Aorta (tissue), 5 donors: Measurements from ENCODE around the gene DOHH. TPM values are rescaled to one million over a fixed set of nuclear protein-coding genes. Genes with fewer than 3 reads are reported as not detected.

Source experiments
- ATAC-seq: fragments of 200-7000 bp; cut with Tn5 transposase; one replicate; pipeline ENCODE4 v1.9.1; 2022; ENCODE audit warnings: moderate library complexity; ENCODE audit not compliant: low FRiP score
- DNase-seq, 2 donors: peaks; one replicate each; pipeline ENCODE4 v3.0.0-alpha.2; 2020
- H3K27ac ChIP-seq, 2 donors: one replicate each; pipeline ENCODE4 v1.5.1; 2013; ENCODE audit warnings: low read length in 2 of 2, mild to moderate bottlenecking in 2 of 2, moderate library complexity in 2 of 2, control low read depth in 1 of 2, inconsistent platforms in 1 of 2, low read depth in 1 of 2
- H3K27me3 ChIP-seq, 2 donors: one replicate each; pipeline ENCODE4 v1.6.1; 2013; ENCODE audit warnings: control low read depth in 1 of 2, low read length in 1 of 2, mild to moderate bottlenecking in 1 of 2, moderate library complexity in 1 of 2; ENCODE audit not compliant: insufficient read depth in 2 of 2, control insufficient read depth in 1 of 2
- H3K36me3 ChIP-seq, 2 donors: one replicate each; pipeline ENCODE4 v1.6.1; 2013; ENCODE audit warnings: control low read depth in 1 of 2, low read length in 1 of 2, mild to moderate bottlenecking in 1 of 2; ENCODE audit not compliant: insufficient read depth in 2 of 2, control insufficient read depth in 1 of 2
- H3K4me1 ChIP-seq, 2 donors: one replicate each; pipeline ENCODE4 v1.6.1; 2013; ENCODE audit warnings: low read length in 2 of 2, control low read depth in 1 of 2, mild to moderate bottlenecking in 1 of 2, moderate library complexity in 1 of 2; ENCODE audit not compliant: insufficient read depth in 2 of 2, control insufficient read depth in 1 of 2
- H3K4me3 ChIP-seq, 2 donors: one replicate each; pipeline ENCODE4 v1.5.1; 2013; ENCODE audit warnings: low read length in 2 of 2, control low read depth in 1 of 2, mild to moderate bottlenecking in 1 of 2
- H3K9me3 ChIP-seq: one replicate; pipeline ENCODE4 v1.6.1; 2013; ENCODE audit warnings: mild to moderate bottlenecking, low read length; ENCODE audit not compliant: control insufficient read depth
- WGBS, 2 donors: extraction: QIAGEN DNeasy Blood & Tissue Kit; methylation state at CpG; one replicate each; pipeline ENCODE4 v1.1.7; 2013; 5-methylcytosine and 5-hydroxymethylcytosine counted together
- intact Hi-C, 2 donors: fragments of 100-400 bp; cut with DNase I; formaldehyde crosslinking; loops; one replicate each; pipeline versions ENCODE4 v1.14.2 to v1.15.0; 2022
- long read RNA-seq, 2 donors: library from polyadenylated mRNA; unstranded; transcript quantifications; one replicate each; pipeline ENCODE4 v2.0.0, GENCODE V29; 2020 to 2021
- polyA plus RNA-seq, 2 donors: library from polyadenylated mRNA; stranded (reverse); fragments of 200-250 nt; gene quantifications; one replicate each; pipeline ENCODE4 v1.2.3, GENCODE V29; 2013
- total RNA-seq, 2 donors: library from RNA; stranded (reverse); fragmentation: NEBNext Ultra II Directional; extraction: Animal tissue kit (Norgen Biotek cat#: 25700); gene quantifications; one replicate each; pipeline ENCODE4 v1.2.1, GENCODE V29; 2021
- donor health status: healthy with polysubstance abuse.
- donor health status: Bipolar disorder and iron deficiency.
- donor health status: DM: no; HTN: no; CAD: no.
- donor health status: DM: no; HTN: no; CAD: no.
- donor health status: DM: yes; HTN: yes; CAD: no.

Gene DOHH, protein sequence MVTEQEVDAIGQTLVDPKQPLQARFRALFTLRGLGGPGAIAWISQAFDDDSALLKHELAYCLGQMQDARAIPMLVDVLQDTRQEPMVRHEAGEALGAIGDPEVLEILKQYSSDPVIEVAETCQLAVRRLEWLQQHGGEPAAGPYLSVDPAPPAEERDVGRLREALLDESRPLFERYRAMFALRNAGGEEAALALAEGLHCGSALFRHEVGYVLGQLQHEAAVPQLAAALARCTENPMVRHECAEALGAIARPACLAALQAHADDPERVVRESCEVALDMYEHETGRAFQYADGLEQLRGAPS
- total RNA-seq: 1 to 10 TPM; 6.1 to 7.9 TPM
- 10 to 100 TPM in 1 of 2 donors, 1 to 10 TPM in 1; 6.9 to 11.5 TPM for polyA plus RNA-seq
- long read RNA-seq, donor 1, transcript DOHH-201 (5 exons, 2,031 nt): major isoform, 305 of 329 reads
- long read RNA-seq, donor 1, partial matches to known transcripts: 16 of 329 reads
- long read RNA-seq, donor 1, other reads (novel, unspliced or antisense): 8 of 329 reads
- long read RNA-seq, donor 2, transcript DOHH-201 (5 exons, 2,031 nt): major isoform, 20 of 21 reads
- long read RNA-seq, donor 2, partial matches to known transcripts: 1 of 21 reads
- long read RNA-seq, donor 2, other reads (novel, unspliced or antisense): 0 of 21 reads

GRCh38 chr19:3500429-3501101 lies at the start of gene DOHH:
Gene DOHH (minus strand): TSS chr19:3500674. CDS start chr19:3496814, 3,860 bp downstream.
- ATAC-seq: peak; percentile 95
- Histone ChIP-seq H3K9me3 (no peaks in the 10 kb centered on the region), H3K36me3 (no peaks in the 10 kb centered on the region), H3K27me3 (no peaks in the 10 kb centered on the region), H3K4me3 (peak within 1 kb of the TSS; percentile 80 to 91), H3K27ac (peak within 1 kb of the TSS in 1 of 2 donors; percentile 95), H3K4me1 (peaks cover 0 to 4% of the 10 kb centered on the region in 2 donors)
- peak; percentile 97 to 98 for DNase-seq
- WGBS, 2 donors: 0 to 1% methylated on average over 52 of the region's 52 CpGs
- intact Hi-C loops: no loop called here

GRCh38 chr19:3549816-3550215 lies 49.3 kb upstream of the DOHH start:
- Histone ChIP-seq H3K4me1 (no peaks in the 10 kb centered on the region), H3K4me3 (no peak overlapping the region), H3K27me3 (no peaks in the 10 kb centered on the region), H3K36me3 (no peaks in the 10 kb centered on the region), H3K27ac (no peak overlapping the region), H3K9me3 (no peaks in the 10 kb centered on the region)
- whole genome bisulfite sequencing, 2 donors: 81 to 86% methylated on average over 10 of the region's 10 CpGs
- ATAC-seq (no peak), DNase-seq (no peak)
- intact Hi-C loops: loop anchor here in 1 of 2 donors (5.0 kb wide), 1 partner anchor 157 kb away; the partner anchor contains the start of gene TJP3

- 72 to 75% methylated on average over 14 of the region's 14 CpGs for WGBS, 2 donors
- Histone ChIP-seq H3K27ac (no peak overlapping the region), H3K4me3 (no peak overlapping the region), H3K9me3 (no peaks in the 10 kb centered on the region), H3K27me3 (no peaks in the 10 kb centered on the region), H3K36me3 (no peaks in the 10 kb centered on the region), H3K4me1 (no peaks in the 10 kb centered on the region)
- DNase-seq (no peak), ATAC-seq (no peak)
- intact Hi-C loops: loop anchor here in 1 of 2 donors (5.0 kb wide), 1 partner anchor 159 kb away; the partner anchor contains the start of gene TJP3
Observed at GRCh38 chr19:3548606-3549005, 48.1 kb upstream of the DOHH start.

- WGBS, 2 donors: 82 to 84% methylated on average over 36 of the region's 36 CpGs
Observed at GRCh38 chr19:3547767-3548282, 47.4 kb upstream of the DOHH start.

GRCh38 chr19:3547301-3547731 lies 46.8 kb upstream of the DOHH start:
- Histone ChIP-seq H3K27me3 (no peaks in the 10 kb centered on the region), H3K36me3 (no peaks in the 10 kb centered on the region), H3K9me3 (no peaks in the 10 kb centered on the region), H3K27ac (no peak overlapping the region), H3K4me3 (no peak overlapping the region), H3K4me1 (no peaks in the 10 kb centered on the region)
- DNase-seq (no peak), ATAC-seq (no peak)
- intact Hi-C loops: loop anchor here in 1 of 2 donors (5.0 kb wide), 1 partner anchor 160 kb away; the partner anchor contains the start of gene TJP3
- WGBS, 2 donors: 85 to 86% methylated on average over 15 of the region's 15 CpGs

More at GRCh38 chr19:3547767-3548282, 47.4 kb upstream of the DOHH start:
- Histone ChIP-seq H3K36me3 (no peaks in the 10 kb centered on the region), H3K27me3 (no peaks in the 10 kb centered on the region), H3K4me1 (no peaks in the 10 kb centered on the region), H3K9me3 (no peaks in the 10 kb centered on the region), H3K4me3 (no peak overlapping the region), H3K27ac (no peak overlapping the region)
- ATAC-seq (no peak), DNase-seq (no peak)
- intact Hi-C loops: loop anchor here in 1 of 2 donors (5.0 kb wide), 1 partner anchor 159 kb away; the partner anchor contains the start of gene TJP3

DNA sequence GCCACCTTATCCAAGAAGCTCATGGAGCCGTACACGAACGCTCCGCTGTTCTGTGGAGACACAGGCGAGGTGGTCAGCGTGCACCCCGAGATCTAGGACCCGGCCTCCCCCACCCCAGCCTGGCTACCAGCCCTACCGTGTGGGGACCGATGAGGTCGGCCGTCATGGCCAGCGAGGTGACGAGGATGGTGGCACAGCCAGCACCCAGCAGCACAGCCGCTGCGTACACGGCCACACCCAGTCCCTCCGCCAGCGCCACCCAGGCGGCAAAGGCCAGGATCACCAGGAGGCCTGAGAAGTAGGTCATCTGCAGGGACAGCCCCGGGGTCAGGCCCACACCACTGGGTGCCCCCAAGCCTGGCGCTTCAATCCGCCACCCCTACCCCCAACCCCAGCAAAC lies 45.6 kb upstream of the DOHH start:
- Histone ChIP-seq H3K27me3 (no peaks in the 10 kb centered on the region), H3K27ac (no peak overlapping the region), H3K4me3 (no peak overlapping the region), H3K36me3 (no peaks in the 10 kb centered on the region), H3K9me3 (no peaks in the 10 kb centered on the region), H3K4me1 (no peaks in the 10 kb centered on the region)
- 90% methylated on average over 23 of the region's 23 CpGs for WGBS, 2 donors
- intact Hi-C loops: loop anchor here in 1 of 2 donors (5.0 kb wide), 1 partner anchor 161 kb away; the partner anchor contains the start of gene TJP3
- no peak for DNase-seq
- peak; percentile 12 for ATAC-seq

DNA sequence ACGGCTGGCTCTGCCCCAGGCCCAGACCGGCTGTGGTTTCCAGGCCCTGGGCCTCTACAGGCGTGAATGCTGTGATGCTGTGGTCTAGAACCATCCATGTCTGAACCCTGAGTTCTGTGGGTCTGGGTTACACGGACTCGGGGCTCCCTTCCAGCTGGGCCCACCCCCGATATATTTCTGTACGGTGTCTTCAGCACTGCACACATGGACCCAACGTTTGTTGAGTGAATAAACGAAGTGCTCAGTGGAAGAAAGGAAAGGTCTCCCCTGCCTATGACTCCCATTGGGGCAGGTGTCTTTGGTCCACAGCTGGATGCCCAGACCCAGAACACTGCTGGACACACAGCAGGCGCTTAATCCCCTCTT lies 45.2 kb upstream of the DOHH start:
- no peaks in the 10 kb centered on the region for H3K9me3 ChIP-seq
- DNase-seq (no peak), ATAC-seq (no peak)
- H3K27ac ChIP-seq: no peak overlapping the region
- intact Hi-C loops: loop anchor here (1.0 to 5.0 kb wide), 3 partner anchors 73 to 162 kb away; partner anchors contain the start of gene TJP3 (in 1 of the 2)
- 63 to 71% methylated on average over 10 of the region's 10 CpGs for WGBS, 2 donors
- no peaks in the 10 kb centered on the region for H3K27me3 ChIP-seq
- H3K4me3 ChIP-seq: no peak overlapping the region
- H3K36me3 ChIP-seq: no peaks in the 10 kb centered on the region
- H3K4me1 ChIP-seq: no peaks in the 10 kb centered on the region
